ENCODE data around the gene ZFYVE27. TPM values are rescaled to one million over a fixed set of nuclear protein-coding genes. Genes with fewer than 3 reads are reported as not detected.

Gene ZFYVE27
- total RNA-seq, 1 donor from 2014 or later, result 48.5 TPM

DNA sequence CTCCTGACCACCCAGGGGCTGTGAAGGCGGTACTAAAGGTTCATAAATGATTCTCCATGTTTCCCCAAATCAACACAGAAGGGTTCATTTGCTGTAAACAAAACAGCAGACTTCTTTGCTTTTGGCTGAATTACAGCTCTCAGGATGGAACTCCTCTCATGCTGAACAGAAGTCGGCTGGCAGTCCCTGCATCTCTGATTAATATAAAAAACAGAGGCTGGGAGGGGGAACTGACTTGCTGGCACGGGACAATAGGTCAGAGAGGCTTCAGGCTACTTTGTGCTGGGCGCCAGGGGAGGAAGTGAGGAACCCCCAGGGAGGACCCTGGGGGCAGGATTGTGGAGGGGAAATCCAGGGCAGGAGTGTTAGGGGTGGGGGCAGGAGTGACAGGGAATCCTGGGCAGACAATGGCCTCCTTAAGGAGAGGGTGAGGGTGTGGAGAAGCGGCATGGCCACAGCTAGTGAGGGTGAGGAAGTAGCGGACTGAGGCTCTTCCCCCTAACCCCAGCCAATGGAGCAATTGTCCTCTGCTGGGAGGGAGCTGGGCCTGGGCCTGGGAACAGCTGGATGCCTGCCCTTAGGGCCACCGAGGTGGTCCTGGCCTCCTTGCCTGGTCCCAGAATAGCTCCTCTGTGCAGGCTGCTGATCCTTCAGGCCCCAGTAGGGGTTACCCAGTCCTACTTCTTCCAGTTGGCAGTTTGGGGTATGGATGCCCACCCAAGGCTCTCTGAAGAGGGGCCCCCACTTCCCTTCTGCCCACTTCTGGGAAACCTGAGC lies 44.1 kb downstream of the ZFYVE27 start:
- DNase-seq, result no peak
- no peaks in the 10 kb centered on the region for H3K4me1 Mint-ChIP-seq (ENCODE audit: low read depth, unreplicated experiment)
- H3K27ac Mint-ChIP-seq (ENCODE audit: unreplicated experiment), result no peak overlapping the region
- no peak overlapping the region for H3K4me3 Mint-ChIP-seq (ENCODE audit: unreplicated experiment)
- H3K9me3 Mint-ChIP-seq (ENCODE audit: unreplicated experiment), result no peaks in the 10 kb centered on the region
- TF ChIP-seq, protein P1, sequence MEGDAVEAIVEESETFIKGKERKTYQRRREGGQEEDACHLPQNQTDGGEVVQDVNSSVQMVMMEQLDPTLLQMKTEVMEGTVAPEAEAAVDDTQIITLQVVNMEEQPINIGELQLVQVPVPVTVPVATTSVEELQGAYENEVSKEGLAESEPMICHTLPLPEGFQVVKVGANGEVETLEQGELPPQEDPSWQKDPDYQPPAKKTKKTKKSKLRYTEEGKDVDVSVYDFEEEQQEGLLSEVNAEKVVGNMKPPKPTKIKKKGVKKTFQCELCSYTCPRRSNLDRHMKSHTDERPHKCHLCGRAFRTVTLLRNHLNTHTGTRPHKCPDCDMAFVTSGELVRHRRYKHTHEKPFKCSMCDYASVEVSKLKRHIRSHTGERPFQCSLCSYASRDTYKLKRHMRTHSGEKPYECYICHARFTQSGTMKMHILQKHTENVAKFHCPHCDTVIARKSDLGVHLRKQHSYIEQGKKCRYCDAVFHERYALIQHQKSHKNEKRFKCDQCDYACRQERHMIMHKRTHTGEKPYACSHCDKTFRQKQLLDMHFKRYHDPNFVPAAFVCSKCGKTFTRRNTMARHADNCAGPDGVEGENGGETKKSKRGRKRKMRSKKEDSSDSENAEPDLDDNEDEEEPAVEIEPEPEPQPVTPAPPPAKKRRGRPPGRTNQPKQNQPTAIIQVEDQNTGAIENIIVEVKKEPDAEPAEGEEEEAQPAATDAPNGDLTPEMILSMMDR (IDR thresholded peaks at IDR 0.05; ENCODE audit: partially characterized antibody, unreplicated experiment), result no peak
- no peaks in the 10 kb centered on the region for H3K36me3 Mint-ChIP-seq (ENCODE audit: unreplicated experiment)
- peaks cover 10% of the 10 kb centered on the region for H3K27me3 Mint-ChIP-seq (ENCODE audit: unreplicated experiment)

DNA sequence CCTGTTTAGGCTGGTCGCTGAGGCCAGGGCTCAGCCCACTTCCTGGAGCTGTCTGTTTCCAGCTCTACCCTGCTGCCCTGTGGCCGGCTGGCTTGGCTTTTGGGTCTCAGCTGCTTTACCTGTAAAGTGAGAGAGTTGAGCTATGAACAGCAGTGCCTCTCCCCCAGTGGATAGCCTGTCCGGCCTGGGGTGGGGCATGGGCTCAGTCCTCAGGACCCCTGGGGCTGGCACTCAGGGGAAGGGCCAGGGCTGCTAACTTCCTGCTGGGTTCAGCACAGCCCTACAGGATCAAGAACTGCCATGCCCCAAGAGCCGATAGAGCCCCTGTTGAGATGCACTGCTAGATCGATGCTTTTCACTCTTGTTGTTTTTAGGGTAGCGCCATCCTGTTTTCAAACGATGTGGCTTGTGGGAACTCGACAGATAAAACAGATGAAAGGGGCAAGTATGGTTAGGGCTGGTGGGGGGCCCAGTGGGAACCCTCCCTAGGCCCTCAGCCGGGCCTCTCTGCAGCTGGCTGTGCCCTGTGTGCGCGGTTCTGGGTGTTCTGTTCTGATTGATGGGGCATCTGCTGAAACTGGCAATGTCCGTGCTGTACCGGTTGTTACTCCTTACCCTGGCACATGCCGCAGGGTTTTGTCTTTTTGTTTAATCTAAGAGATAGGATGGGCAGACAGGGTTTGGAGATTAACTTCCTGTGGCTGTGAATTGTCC lies 44.8 kb downstream of the ZFYVE27 start:
- H3K4me3 Mint-ChIP-seq (ENCODE audit: unreplicated experiment), result no peak overlapping the region
- TF ChIP-seq, protein P1 (IDR thresholded peaks at IDR 0.05; ENCODE audit: partially characterized antibody, unreplicated experiment), result no peak
- H3K9me3 Mint-ChIP-seq (ENCODE audit: unreplicated experiment), result no peaks in the 10 kb centered on the region
- H3K36me3 Mint-ChIP-seq (ENCODE audit: unreplicated experiment), result no peaks in the 10 kb centered on the region
- H3K27me3 Mint-ChIP-seq (ENCODE audit: unreplicated experiment), result peaks cover 10% of the 10 kb centered on the region
- H3K27ac Mint-ChIP-seq (ENCODE audit: unreplicated experiment), result no peak overlapping the region
- DNase-seq, result no peak
- H3K4me1 Mint-ChIP-seq (ENCODE audit: low read depth, unreplicated experiment), result no peaks in the 10 kb centered on the region

DNA sequence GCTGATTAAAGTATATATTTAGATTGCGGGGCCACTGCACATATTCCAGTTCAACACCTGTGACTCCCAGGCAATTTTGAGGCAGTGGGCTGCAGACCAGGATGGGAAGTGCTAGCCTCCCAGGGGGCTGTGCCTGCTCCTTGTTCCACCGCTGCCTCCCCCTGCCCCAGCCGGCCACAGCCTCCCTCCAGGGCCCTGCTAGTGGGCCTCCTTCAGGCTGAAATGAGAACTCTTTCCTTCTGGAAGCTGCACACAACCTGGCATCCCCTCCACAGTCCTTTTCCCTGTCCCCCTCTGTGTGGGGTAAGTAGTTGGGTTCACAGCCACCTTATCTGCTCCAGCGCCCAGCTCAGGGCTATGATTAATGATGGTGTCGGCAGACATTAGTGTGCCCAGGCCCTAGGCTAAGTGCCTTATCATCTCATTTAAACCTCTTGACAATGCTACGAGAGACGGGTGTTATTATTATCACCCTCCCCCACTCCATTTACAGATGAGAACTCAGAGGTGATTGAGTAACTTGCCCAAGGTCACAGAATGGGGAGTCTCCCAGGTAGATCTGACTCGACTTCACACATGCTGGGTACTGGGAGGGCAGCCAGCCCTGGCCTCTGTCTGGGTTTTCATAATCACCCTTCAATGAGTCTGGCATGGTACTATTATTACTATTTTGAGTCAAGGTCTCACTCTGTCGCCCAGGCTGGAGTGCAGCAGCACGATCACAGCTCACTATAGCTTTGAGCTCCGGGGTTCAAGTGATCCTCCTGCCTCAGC lies 45.7 kb downstream of the ZFYVE27 start:
- Mint-ChIP-seq H3K27ac (ENCODE audit: unreplicated experiment) (no peak overlapping the region), H3K4me3 (ENCODE audit: unreplicated experiment) (no peak overlapping the region), H3K4me1 (ENCODE audit: low read depth, unreplicated experiment) (no peaks in the 10 kb centered on the region), H3K9me3 (ENCODE audit: unreplicated experiment) (no peaks in the 10 kb centered on the region), H3K27me3 (ENCODE audit: unreplicated experiment) (peaks cover 13% of the 10 kb centered on the region), H3K36me3 (ENCODE audit: unreplicated experiment) (no peaks in the 10 kb centered on the region)
- no peak for DNase-seq
- TF ChIP-seq, protein P1 (IDR thresholded peaks at IDR 0.05; ENCODE audit: partially characterized antibody, unreplicated experiment), result no peak

DNA sequence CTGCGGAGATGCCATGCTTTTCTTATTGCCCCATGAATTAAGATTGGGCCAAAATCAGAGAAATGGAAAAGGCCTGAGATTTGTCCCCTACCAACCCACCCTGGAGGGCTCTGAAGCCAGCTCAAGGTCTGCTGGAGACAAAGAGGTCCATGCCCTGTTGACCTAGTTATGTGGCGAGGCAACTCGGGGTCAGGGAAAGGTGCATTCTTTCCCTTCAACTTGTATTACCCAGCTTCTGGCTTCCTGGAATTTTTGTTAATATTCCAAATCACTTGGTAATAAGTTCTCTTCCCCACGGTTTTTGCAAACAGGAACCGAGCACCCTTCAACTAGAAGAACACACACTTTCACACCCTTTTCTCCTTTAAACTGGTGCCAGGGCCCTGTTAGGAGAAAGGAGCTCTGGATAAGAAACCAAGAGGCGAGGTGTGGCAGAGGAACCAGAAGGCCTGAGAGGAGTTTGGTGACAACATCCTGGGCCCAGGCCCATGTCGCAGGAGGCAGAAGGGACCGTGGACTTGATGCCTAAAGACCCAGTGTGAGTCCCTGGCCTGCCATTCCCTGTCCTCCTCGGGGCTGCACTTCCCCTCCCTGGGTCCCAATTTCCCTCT lies 47.4 kb downstream of the ZFYVE27 start:
- peaks cover 10% of the 10 kb centered on the region for H3K27me3 Mint-ChIP-seq (ENCODE audit: unreplicated experiment)
- H3K27ac Mint-ChIP-seq (ENCODE audit: unreplicated experiment), result no peak overlapping the region
- H3K4me1 Mint-ChIP-seq (ENCODE audit: low read depth, unreplicated experiment), result no peaks in the 10 kb centered on the region
- H3K4me3 Mint-ChIP-seq (ENCODE audit: unreplicated experiment), result no peak overlapping the region
- TF ChIP-seq, protein P1 (IDR thresholded peaks at IDR 0.05; ENCODE audit: partially characterized antibody, unreplicated experiment), result no peak
- DNase-seq, result no peak
- no peaks in the 10 kb centered on the region for H3K9me3 Mint-ChIP-seq (ENCODE audit: unreplicated experiment)
- H3K36me3 Mint-ChIP-seq (ENCODE audit: unreplicated experiment), result no peaks in the 10 kb centered on the region

Data from glutamatergic neuron (in vitro differentiated cells).